ENCODE measurements around the gene RLN3.

GRCh38 chr19:13992025-13992424 is 35.9 kb upstream of the RLN3 start:
- TF ChIP-seq EZH2 (IDR thresholded peaks at IDR 0.05; ENCODE audit: insufficient read depth, poor library complexity, severe bottlenecking) (no peak), EZH2phosphoT487 (IDR thresholded peaks at IDR 0.05; ENCODE audit: insufficient read depth, low read depth) (no peak)
